Endothelial cell of umbilical vein (primary cell): ENCODE results near the gene NBEAL2. TPM values are rescaled to one million over a fixed set of nuclear protein-coding genes. Genes with fewer than 3 reads are reported as not detected.

Experiments used
- BruUV-seq: library from RNA; stranded (reverse); fragments of 400-500 nt; replicated peaks from 2 replicates; lab custom pipeline; 2021; lab: Mats Ljungman, UMichigan
- CTCF ChIA-PET: fragments of 300-600, 350-600 bp; sonication (Branson Sonifier 250); formaldehyde crosslinking; loops from one replicate; lab custom pipeline; 2021; ENCODE audit warnings: antibody characterized with exemption, inconsistent platforms; lab: Charles Lee
- POLR2A ChIA-PET: fragments of 300-600, 350-600 bp; sonication (Branson Sonifier 250); formaldehyde crosslinking; loops from one replicate; lab custom pipeline; 2021; ENCODE audit warnings: antibody characterized with exemption, inconsistent platforms; lab: Charles Lee
- DNase-seq: peaks from one replicate; pipeline ENCODE4 v3.0.0-alpha.2; 2011; ENCODE audit warnings: low read depth, low spot score
- FAIRE-seq: peaks from 2 replicates; lab custom pipeline; 2011; peaks lifted over from hg19 to GRCh38; lab: Jason Lieb, UNC
- H2AFZ ChIP-seq: 2 replicates; pipeline ENCODE4 v1.6.0; 2012; ENCODE audit warnings: low read depth, low read length, control low read depth, inconsistent platforms
- H3K27ac ChIP-seq: 2 replicates; pipeline ENCODE4 v1.5.1; 2011; ENCODE audit warnings: low read depth, mild to moderate bottlenecking, control low read depth, low read length, moderate library complexity; ENCODE audit not compliant: insufficient read depth
- H3K27me3 ChIP-seq, 2 experiments: 2 replicates each; pipeline versions ENCODE4 v1.6.0 to v1.6.1; 2011; ENCODE audit warnings: low read length in 2 of 2, mixed read lengths in 1 of 2; ENCODE audit not compliant: control insufficient read depth in 2 of 2, insufficient read depth in 2 of 2
- H3K36me3 ChIP-seq, 2 experiments: 2 replicates in 1 of 2; 3 replicates in 1 of 2; pipeline ENCODE4 v1.5.1; 2011; ENCODE audit warnings: low read length in 2 of 2, mild to moderate bottlenecking in 1 of 2, moderate library complexity in 1 of 2; ENCODE audit not compliant: control insufficient read depth in 2 of 2, insufficient read depth in 2 of 2; ENCODE audit errors: extremely low read depth in 1 of 2
- H3K4me1 ChIP-seq: 3 replicates; pipeline ENCODE4 v1.5.1; 2011; ENCODE audit warnings: mild to moderate bottlenecking, low read length; ENCODE audit not compliant: control insufficient read depth, insufficient read depth; ENCODE audit errors: extremely low read depth
- H3K4me2 ChIP-seq: 2 replicates; pipeline ENCODE4 v1.6.1; 2011; ENCODE audit warnings: low read length, control low read depth, mixed read lengths; ENCODE audit not compliant: insufficient read depth
- H3K4me3 ChIP-seq, 3 experiments: fragments of 200-600 bp in 1 of 3; sonication (generic), shearing (Covaris generic) in 1 of 3; replicated peaks in 1 of 3; 2 replicates each; pipeline ENCODE4 v1.5.1; 2011 to 2016; ENCODE audit warnings: control low read depth in 3 of 3, low read length in 3 of 3, mild to moderate bottlenecking in 2 of 3, inconsistent platforms in 1 of 3, low read depth in 1 of 3, moderate library complexity in 1 of 3; ENCODE audit not compliant: insufficient read depth in 1 of 3
- H3K79me2 ChIP-seq: 2 replicates; pipeline ENCODE4 v1.6.0; 2012; ENCODE audit warnings: low read length, inconsistent platforms; ENCODE audit not compliant: control insufficient read depth, insufficient read depth
- H3K9ac ChIP-seq: replicated peaks from 2 replicates; pipeline ENCODE3; 2011; ENCODE audit warnings: low read length, control low read depth; ENCODE audit not compliant: insufficient read depth; ENCODE audit errors: extremely low read depth
- H3K9me1 ChIP-seq: replicated peaks from 3 replicates; pipeline ENCODE4 v1.6.0; 2011; ENCODE audit warnings: mild to moderate bottlenecking, low read length; ENCODE audit not compliant: control insufficient read depth, insufficient read depth; ENCODE audit errors: extremely low read depth
- H3K9me3 ChIP-seq: replicated peaks from 2 replicates; pipeline ENCODE4 v1.5.1; 2012; ENCODE audit warnings: low read length, inconsistent platforms; ENCODE audit not compliant: control insufficient read depth, insufficient read depth
- H4K20me1 ChIP-seq: replicated peaks from 2 replicates; pipeline ENCODE3; 2011; ENCODE audit warnings: mild to moderate bottlenecking, low read length; ENCODE audit not compliant: control insufficient read depth, insufficient read depth; ENCODE audit errors: extremely low read depth
- CTCF ChIP-seq, 2 donors: IDR thresholded peaks; 1 replicate in 1 of 2; 2 replicates in 1 of 2; pipeline ENCODE4 v1.5.1; 2011; ENCODE audit warnings: low read length in 2 of 2, mild to moderate bottlenecking in 2 of 2, moderate library complexity in 2 of 2, control low read depth in 1 of 2, inconsistent platforms in 1 of 2, low read depth in 1 of 2; ENCODE audit not compliant: insufficient read depth in 1 of 2; ENCODE audit errors: extremely low read depth in 1 of 2
- EZH2 ChIP-seq: IDR thresholded peaks from 2 replicates; pipeline ENCODE4 v1.6.1; 2012; ENCODE audit warnings: borderline replicate concordance, low read depth, mild to moderate bottlenecking, moderate library complexity, low read length, inconsistent platforms; ENCODE audit not compliant: severe bottlenecking
- FOS ChIP-seq: IDR thresholded peaks from 2 replicates; pipeline ENCODE4 v1.6.1; 2011; ENCODE audit warnings: mild to moderate bottlenecking, low read length, moderate library complexity, borderline replicate concordance; ENCODE audit not compliant: insufficient read depth
- GATA2 ChIP-seq: IDR thresholded peaks from 2 replicates; pipeline ENCODE4 v1.7.0; 2011; ENCODE audit warnings: low read depth, mild to moderate bottlenecking, moderate library complexity, mixed read lengths, low read length; ENCODE audit not compliant: insufficient read length, insufficient read depth
- JUN ChIP-seq: IDR thresholded peaks from 2 replicates; pipeline ENCODE4 v1.6.1; 2011; ENCODE audit warnings: borderline replicate concordance, low read depth; ENCODE audit not compliant: insufficient read length, insufficient read depth
- MAX ChIP-seq: IDR thresholded peaks from 2 replicates; pipeline ENCODE4 v1.6.1; 2011; ENCODE audit not compliant: insufficient read depth, insufficient read length
- MYC ChIP-seq: IDR thresholded peaks from one replicate; pipeline ENCODE4 v1.6.1; 2011; ENCODE audit warnings: mild to moderate bottlenecking, low read depth, low read length
- POLR2A ChIP-seq: IDR thresholded peaks from 2 replicates; pipeline ENCODE4 v1.6.1; 2012; ENCODE audit warnings: low read depth, mild to moderate bottlenecking, control low read depth, low read length
- POLR2AphosphoS5 ChIP-seq: IDR thresholded peaks from 2 replicates; pipeline ENCODE4 v1.6.1; 2012; ENCODE audit warnings: low read depth, mild to moderate bottlenecking, control low read depth, low read length, moderate library complexity; ENCODE audit not compliant: insufficient read depth
- dilution Hi-C: fragments of 300-500 bp; cut with MboI; formaldehyde crosslinking; loops from one replicate; pipeline ENCODE4 v1.15.0; 2019; ENCODE audit warnings: low sequenced_read_pairs; ENCODE audit not compliant: extremely low pct_ligation_motif_present
- intact Hi-C: fragments of 100-400 bp; cut with micrococcal nuclease; formaldehyde crosslinking; loops from one replicate; pipeline ENCODE4 v1.10.0; 2022
- polyA plus RNA-seq, 4 experiments: library from polyadenylated mRNA; depleted of rRNA in 3 of 4; stranded (reverse) in 3 of 4; unstranded in 1 of 4; fragments of >200 nt; gene quantifications; 2 replicates each; pipeline versions ENCODE4 v1.2.1 to v1.2.3, GENCODE V29; 2011 to 2012; ENCODE audit warnings: missing spikeins in 1 of 4
- total RNA-seq: library from RNA; stranded (reverse); gene quantifications from 2 replicates; pipeline ENCODE4 v1.2.3, GENCODE V29; 2021

The NBEAL2 gene
- total and polyA plus RNA-seq, 2 donors (not counting 3 experiments of a cell fraction or from before 2014, with no cell fraction given) = 48.0 to 84.7 TPM

- H3K9me1 ChIP-seq = no peaks in the 10 kb centered on the region
- H3K27ac ChIP-seq = no peak overlapping the region
- no peaks in the 10 kb centered on the region for H4K20me1 ChIP-seq
- H2AFZ ChIP-seq = no peak overlapping the region
- ChIA-PET CTCF (interaction anchor here (1.0 kb wide), 2 partner anchors 61 to 75 kb away, joined by 3 to 4 read pairs; no protein-coding TSS in a partner anchor), POLR2A (no interaction called here)
- dilution Hi-C loops (no loop called here), intact Hi-C loops (no loop called here)
- DNase-seq (no peak), FAIRE-seq (no peak)
- H3K4me1 ChIP-seq = peaks cover 39% of the 10 kb centered on the region
- BruUV-seq = no TSS peak
- no peaks in the 10 kb centered on the region for H3K27me3 ChIP-seq
- H3K79me2 ChIP-seq = peaks cover 52% of the 10 kb centered on the region
- no peak overlapping the region for H3K4me3 ChIP-seq
- H3K4me2 ChIP-seq = no peak overlapping the region
- no peak for TF ChIP-seq GATA2
- TF ChIP-seq EZH2 = no peak
- no peak for TF ChIP-seq CTCF (IDR thresholded peaks at IDR 0.05; ENCODE audit: extremely low read depth in 1 of 2, insufficient read depth in 1 of 2, low read depth in 1 of 2, low read length in 2 of 2)
- TF ChIP-seq MYC = no peak
- TF ChIP-seq JUN = no peak
- TF ChIP-seq POLR2A = no peak
- no peak for TF ChIP-seq POLR2AphosphoS5
- TF ChIP-seq FOS = no peak
- no peak for TF ChIP-seq MAX
- no peaks in the 10 kb centered on the region for H3K9me3 ChIP-seq
- peaks cover 3 to 5% of the 10 kb centered on the region in 2 experiments for H3K36me3 ChIP-seq
- H3K9ac ChIP-seq = no peak overlapping the region
Measured at GRCh38 chr3:46984591-46985459, 5.4 kb downstream of the NBEAL2 start.
